SIG-M5 treated with dmso at 0.1 percent for 504 hours (cell line): ENCODE data around the gene POLD2.

ENCODE experiments used
- DNase-seq: peaks from one replicate; lab custom pipeline; 2025; ENCODE audit not compliant: unreplicated experiment; lab: John Stamatoyannopoulos, UW

Gene POLD2

GRCh38 chr7:44152971-44153947 lies 29.9 kb upstream of the POLD2 start:
- peak; percentile 11 for DNase-seq

GRCh38 chr7:44151956-44152355 lies 28.6 kb upstream of the POLD2 start:
- no peak for DNase-seq

- DNase-seq, result no peak
Measured at GRCh38 chr7:44150966-44151941, 27.9 kb upstream of the POLD2 start.

- DNase-seq, result no peak
Measured at GRCh38 chr7:44150466-44150832, 27.1 kb upstream of the POLD2 start.

GRCh38 chr7:44149571-44150465 lies 26.5 kb upstream of the POLD2 start:
- no peak for DNase-seq

- DNase-seq, result no peak
Measured at GRCh38 chr7:44148961-44149536, 25.7 kb upstream of the POLD2 start.

GRCh38 chr7:44148166-44148565 lies 24.8 kb upstream of the POLD2 start:
- no peak for DNase-seq

GRCh38 chr7:44147026-44147991 lies 24.0 kb upstream of the POLD2 start:
- DNase-seq, result no peak

GRCh38 chr7:44145969-44146911 lies 22.9 kb upstream of the POLD2 start:
- no peak for DNase-seq

- DNase-seq, result no peak
Measured at GRCh38 chr7:44145479-44145968, 22.2 kb upstream of the POLD2 start.

- no peak for DNase-seq
Measured at GRCh38 chr7:44144968-44145478, 21.7 kb upstream of the POLD2 start.

GRCh38 chr7:44144426-44144967 lies 21.1 kb upstream of the POLD2 start:
- DNase-seq, result no peak

- no peak for DNase-seq
Measured at GRCh38 chr7:44143646-44144250, 20.4 kb upstream of the POLD2 start.

GRCh38 chr7:44142028-44142427 lies 18.7 kb upstream of the POLD2 start:
- DNase-seq, result no peak

GRCh38 chr7:44141221-44141850 lies 18.0 kb upstream of the POLD2 start, which contains the start of gene MYL7:
Gene MYL7 (minus strand): TSS chr7:44141332. CDS start chr7:44141305, 27 bp downstream.
- no peak for DNase-seq

GRCh38 chr7:44140341-44140740 lies 17.0 kb upstream of the POLD2 start:
- no peak for DNase-seq
